Hepatocyte (in vitro differentiated cells): ENCODE data around the gene SDHB. TPM values are rescaled to one million over a fixed set of nuclear protein-coding genes. Genes with fewer than 3 reads are reported as not detected.

Source experiments
- DNase-seq: peaks from one replicate; pipeline ENCODE4 v3.0.0-alpha.2; 2016; ENCODE audit warnings: low spot score
- H2AFZ ChIP-seq: fragments of 200-600 bp; sonication (generic); 2 replicates; pipeline ENCODE4 v1.6.0; 2016; ENCODE audit warnings: antibody characterized with exemption, mild to moderate bottlenecking
- H3K27ac ChIP-seq: fragments of 200-600 bp; sonication (generic); 2 replicates; pipeline ENCODE4 v1.5.1; 2016; ENCODE audit warnings: mild to moderate bottlenecking
- H3K27me3 ChIP-seq: fragments of 200-600 bp; sonication (generic); 2 replicates; pipeline ENCODE4 v1.6.1; 2016
- H3K36me3 ChIP-seq: fragments of 200-600 bp; sonication (generic); replicated peaks from 2 replicates; pipeline ENCODE4 v1.5.1; 2016; ENCODE audit warnings: low read depth; ENCODE audit not compliant: insufficient read depth
- H3K4me1 ChIP-seq: fragments of 200-600 bp; sonication (generic); 2 replicates; pipeline ENCODE4 v1.5.1; 2016; ENCODE audit warnings: mild to moderate bottlenecking, moderate library complexity; ENCODE audit not compliant: insufficient read depth
- H3K4me2 ChIP-seq: fragments of 200-600 bp; sonication (generic); 2 replicates; pipeline ENCODE4 v1.6.0; 2016
- H3K4me3 ChIP-seq: fragments of 200-600 bp; sonication (generic); 2 replicates; pipeline ENCODE4 v1.5.1; 2016; ENCODE audit warnings: mild to moderate bottlenecking
- H3K79me2 ChIP-seq: fragments of 200-600 bp; sonication (generic); 2 replicates; pipeline ENCODE4 v1.6.0; 2017; ENCODE audit warnings: mild to moderate bottlenecking
- H3K9me2 ChIP-seq: fragments of 200-600 bp; sonication (generic); replicated peaks from 2 replicates; pipeline ENCODE4 v1.6.0; 2017; ENCODE audit warnings: mild to moderate bottlenecking; ENCODE audit not compliant: insufficient read depth
- H3K9me3 ChIP-seq: fragments of 200-600 bp; sonication (generic); 2 replicates; pipeline ENCODE4 v1.5.1; 2016; ENCODE audit warnings: low read depth, mild to moderate bottlenecking
- H4K20me1 ChIP-seq: fragments of 200-600 bp; sonication (generic); 2 replicates; pipeline ENCODE4 v1.6.0; 2016; ENCODE audit warnings: mild to moderate bottlenecking; ENCODE audit not compliant: insufficient read depth, poor library complexity, severe bottlenecking
- CTCF ChIP-seq: fragments of 200-600 bp; sonication (generic); IDR thresholded peaks from 2 replicates; pipeline ENCODE4 v1.5.1; 2016; ENCODE audit warnings: antibody characterized with exemption, mild to moderate bottlenecking; ENCODE audit not compliant: poor library complexity
- EZH2 ChIP-seq: fragments of 200-600 bp; sonication (generic); IDR thresholded peaks from 2 replicates; pipeline ENCODE4 v1.6.1; 2016; ENCODE audit warnings: antibody characterized with exemption, mild to moderate bottlenecking, borderline replicate concordance
- EZH2phosphoT487 ChIP-seq: fragments of 200-600 bp; sonication (generic); IDR thresholded peaks from one replicate; pipeline ENCODE4 v1.6.1; 2018; ENCODE audit warnings: antibody characterized with exemption, mild to moderate bottlenecking, low read depth, moderate library complexity; ENCODE audit not compliant: unreplicated experiment, severe bottlenecking
- WGBS: methylation state at CpG from one replicate; pipeline ENCODE4 v1.1.6; 2016; ENCODE audit warnings: low lambda C conversion rate; ENCODE audit errors: missing lambda C conversion rate; 5-methylcytosine and 5-hydroxymethylcytosine counted together
- polyA plus RNA-seq: library from polyadenylated mRNA; unstranded; fragments of >200 nt; fragmentation: Nextera tagmentation; extraction: Ambion mirVana; gene quantifications from 2 replicates; pipeline ENCODE4 v1.2.1, GENCODE V29; 2016
- total RNA-seq: library from RNA; depleted of rRNA; stranded (reverse); fragments of >200 nt; gene quantifications from 2 replicates; pipeline ENCODE4 v1.2.3, GENCODE V29; 2014

The SDHB gene
- total and polyA plus RNA-seq, 2 experiments from 2014 or later = 144 to 175 TPM

- DNase-seq = no peak
- Histone ChIP-seq H3K4me3 (no peak overlapping the region), H3K4me2 (no peak overlapping the region), H4K20me1 (no peaks in the 10 kb centered on the region), H3K4me1 (no peaks in the 10 kb centered on the region), H3K79me2 (no peaks in the 10 kb centered on the region), H3K36me3 (no peaks in the 10 kb centered on the region), H3K9me2 (no peaks in the 10 kb centered on the region), H3K27ac (no peak overlapping the region), H2AFZ (no peak overlapping the region), H3K9me3 (no peaks in the 10 kb centered on the region), H3K27me3 (no peaks in the 10 kb centered on the region)
- TF ChIP-seq EZH2 (no peak), CTCF (no peak), EZH2phosphoT487 (no peak)
- 86% methylated on average over 12 of the region's 12 CpGs for WGBS
These were observed 15.0 kb upstream of the SDHB start for GRCh38 chr1:17068789-17069188.

- no peak for TF ChIP-seq CTCF
- TF ChIP-seq EZH2phosphoT487 = no peak
- TF ChIP-seq EZH2 = no peak
- no peaks in the 10 kb centered on the region for H3K27me3 ChIP-seq
- H3K4me3 ChIP-seq = no peak overlapping the region
- H3K79me2 ChIP-seq = no peaks in the 10 kb centered on the region
- H3K27ac ChIP-seq = no peak overlapping the region
- no peaks in the 10 kb centered on the region for H3K9me3 ChIP-seq
- H3K36me3 ChIP-seq = no peaks in the 10 kb centered on the region
- no peaks in the 10 kb centered on the region for H3K9me2 ChIP-seq
- 83% methylated on average over 10 of the region's 10 CpGs for WGBS
- no peak overlapping the region for H3K4me2 ChIP-seq
- no peaks in the 10 kb centered on the region for H3K4me1 ChIP-seq
- H4K20me1 ChIP-seq = no peaks in the 10 kb centered on the region
- DNase-seq = no peak
- H2AFZ ChIP-seq = no peak overlapping the region
These were observed 13.8 kb upstream of the SDHB start for GRCh38 chr1:17067465-17068240.

GRCh38 chr1:17067069-17067426, 13.2 kb upstream of the SDHB start:
- Histone ChIP-seq H3K9me2 (no peaks in the 10 kb centered on the region), H3K4me2 (no peak overlapping the region), H3K4me3 (no peak overlapping the region), H2AFZ (no peak overlapping the region), H3K36me3 (no peaks in the 10 kb centered on the region), H3K9me3 (no peaks in the 10 kb centered on the region), H3K27me3 (no peaks in the 10 kb centered on the region), H3K27ac (no peak overlapping the region), H4K20me1 (no peaks in the 10 kb centered on the region), H3K4me1 (no peaks in the 10 kb centered on the region), H3K79me2 (no peaks in the 10 kb centered on the region)
- WGBS = 84% methylated on average over 3 of the region's 3 CpGs
- no peak for TF ChIP-seq EZH2phosphoT487
- TF ChIP-seq EZH2 = no peak
- TF ChIP-seq CTCF = no peak
- DNase-seq = no peak
